Renal cortex interstitium (tissue), 11 donors: ENCODE measurements around the gene TRPV2. TPM values are rescaled to one million over a fixed set of nuclear protein-coding genes. Genes with fewer than 3 reads are reported as not detected.

Experiments used
- DNase-seq, 11 donors: peaks; one replicate each; pipeline ENCODE4 v3.0.0-alpha.2; 2013; ENCODE audit warnings: low read depth in 9 of 11, low spot score in 4 of 11; ENCODE audit errors: extremely low read depth in 1 of 11
- polyA plus RNA-seq, 3 donors: library from polyadenylated mRNA; unstranded; fragments of 120-200 nt; gene quantifications; one replicate each; pipeline ENCODE4 v1.2.1, GENCODE V29; 2013; ENCODE audit not compliant: insufficient read length in 3 of 3

The TRPV2 gene
- polyA plus RNA-seq, 3 donors = 1.8 to 3.8 (median 2.6) TPM

DNA sequence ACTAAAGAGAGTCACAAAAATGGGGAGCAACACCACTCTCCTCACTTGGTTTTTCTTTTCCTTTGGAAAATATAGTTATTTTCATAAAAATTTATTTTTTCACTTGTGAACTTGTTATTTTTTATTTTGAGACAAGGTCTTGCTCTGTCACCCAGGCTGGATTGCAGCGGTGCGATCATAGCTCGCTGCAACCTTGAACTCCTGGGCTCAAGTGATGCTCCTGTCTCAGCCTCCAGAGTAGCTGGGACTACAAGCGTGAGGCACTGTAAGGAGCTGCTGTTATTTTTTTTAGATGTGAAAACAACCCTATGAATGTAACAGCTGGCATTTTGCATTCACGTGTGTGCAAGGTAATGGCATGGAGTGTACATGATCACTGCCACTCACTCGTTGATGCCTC lies 51.7 kb downstream of the TRPV2 start:
- DNase-seq = no peak

DNA sequence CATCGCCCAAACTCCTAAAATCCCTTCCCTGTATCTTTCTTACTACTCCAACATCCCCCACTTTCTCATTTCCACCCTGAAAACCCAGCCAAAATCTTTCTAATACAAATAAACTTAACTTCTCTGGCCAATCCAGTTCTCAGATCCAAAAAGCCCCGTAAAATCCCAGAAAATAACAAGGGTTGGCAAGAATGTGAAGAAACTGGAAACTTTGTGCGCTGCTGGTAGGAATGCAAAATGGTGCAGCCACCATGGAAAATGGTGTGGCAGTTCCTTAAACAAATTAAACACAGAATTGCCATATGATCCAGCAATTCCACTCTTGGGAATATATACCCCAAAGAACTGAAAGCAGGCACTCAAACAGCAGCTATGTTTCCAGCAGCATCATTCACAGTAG lies 52.5 kb downstream of the TRPV2 start:
- DNase-seq = no peak

DNA sequence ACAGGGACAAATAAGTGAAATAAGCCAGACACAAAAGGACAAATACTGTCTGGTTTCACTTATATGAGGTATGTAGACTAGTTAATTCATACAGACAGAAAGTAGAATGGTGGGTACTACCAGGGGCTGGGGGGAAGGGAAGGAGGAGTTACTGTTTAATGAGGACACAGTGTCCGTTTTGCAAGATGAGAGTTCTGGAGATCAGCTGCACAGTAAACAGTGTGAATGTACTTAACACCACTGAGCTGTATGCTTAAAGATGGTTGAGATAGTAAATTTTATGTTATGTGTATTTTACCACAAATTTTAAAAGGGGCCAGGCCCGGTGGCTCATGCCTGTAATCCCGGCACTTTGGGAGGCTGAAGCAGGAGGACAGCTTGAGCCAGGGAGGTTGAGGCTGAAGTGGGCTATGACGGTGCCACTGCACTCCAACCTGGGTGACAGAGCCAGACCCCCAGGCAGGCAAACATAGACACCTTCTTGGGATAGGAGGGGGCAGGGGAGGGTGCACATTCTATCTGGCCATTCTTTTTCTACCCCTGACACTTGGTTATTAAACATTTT lies 53.1 kb downstream of the TRPV2 start:
- no peak for DNase-seq

DNA sequence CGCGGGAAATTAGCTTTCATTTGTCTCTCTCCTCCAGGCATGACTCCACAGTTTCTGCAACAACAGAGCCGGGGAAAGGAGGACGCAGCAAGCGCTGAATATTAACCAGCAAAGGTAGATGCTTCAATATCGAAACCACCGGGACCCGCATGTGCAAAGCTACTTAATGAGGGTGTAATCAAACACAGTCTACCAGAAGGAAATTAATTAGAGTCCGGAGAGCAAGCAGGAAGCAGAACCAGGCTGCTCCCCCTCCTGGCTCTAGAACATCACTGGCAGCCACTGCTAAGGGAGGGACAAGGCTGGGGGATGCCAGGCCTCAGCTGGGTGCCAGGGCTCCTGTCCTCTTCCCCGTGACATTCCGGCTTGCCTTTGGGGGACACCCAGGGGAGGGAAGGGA lies 54.9 kb downstream of the TRPV2 start:
- DNase-seq = no peak

DNA sequence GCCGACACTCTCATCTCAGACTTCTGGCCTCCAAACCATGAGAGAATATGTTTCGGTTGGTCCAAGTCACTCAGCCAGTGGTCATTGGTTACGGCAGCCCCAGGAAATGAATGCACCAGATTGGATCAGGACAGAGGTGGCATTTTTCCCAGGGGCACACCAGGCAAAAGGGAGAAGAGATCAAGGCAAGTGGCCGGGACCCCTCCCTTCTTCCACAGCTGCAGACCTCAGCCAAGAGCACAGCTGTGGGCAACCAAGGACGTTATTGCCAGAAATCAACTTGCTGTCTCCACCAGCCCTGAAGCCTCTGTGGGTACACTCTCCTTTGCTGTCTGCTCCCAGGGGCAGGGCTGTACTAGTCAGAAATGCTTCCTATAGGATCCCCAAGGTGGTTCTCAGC lies 55.9 kb downstream of the TRPV2 start:
- no peak for DNase-seq

DNA sequence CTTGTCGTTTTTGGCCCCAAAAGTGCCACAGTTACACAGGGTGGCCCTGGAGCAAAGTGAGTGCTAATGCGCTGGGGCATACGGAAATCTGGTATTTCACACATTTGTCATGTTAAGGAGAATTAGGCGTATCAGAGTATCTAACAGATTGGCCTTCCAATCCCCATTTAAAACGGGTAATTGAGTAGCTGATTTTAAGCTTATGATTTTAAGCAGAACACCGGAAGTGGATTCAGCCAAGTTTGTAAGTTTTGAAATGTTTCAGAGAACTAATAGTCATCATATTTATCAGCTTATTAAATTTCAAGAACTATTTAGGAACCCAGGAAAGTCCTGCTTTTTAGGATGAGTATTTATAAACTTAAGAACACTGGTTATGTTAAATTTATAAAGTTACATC lies 57.2 kb downstream of the TRPV2 start:
- no peak for DNase-seq

GRCh38 chr17:16473044-16474011 lies 58.0 kb downstream of the TRPV2 start:
- DNase-seq = no peak

- DNase-seq = no peak
These were observed 58.8 kb downstream of the TRPV2 start for GRCh38 chr17:16474012-16474725.

DNA sequence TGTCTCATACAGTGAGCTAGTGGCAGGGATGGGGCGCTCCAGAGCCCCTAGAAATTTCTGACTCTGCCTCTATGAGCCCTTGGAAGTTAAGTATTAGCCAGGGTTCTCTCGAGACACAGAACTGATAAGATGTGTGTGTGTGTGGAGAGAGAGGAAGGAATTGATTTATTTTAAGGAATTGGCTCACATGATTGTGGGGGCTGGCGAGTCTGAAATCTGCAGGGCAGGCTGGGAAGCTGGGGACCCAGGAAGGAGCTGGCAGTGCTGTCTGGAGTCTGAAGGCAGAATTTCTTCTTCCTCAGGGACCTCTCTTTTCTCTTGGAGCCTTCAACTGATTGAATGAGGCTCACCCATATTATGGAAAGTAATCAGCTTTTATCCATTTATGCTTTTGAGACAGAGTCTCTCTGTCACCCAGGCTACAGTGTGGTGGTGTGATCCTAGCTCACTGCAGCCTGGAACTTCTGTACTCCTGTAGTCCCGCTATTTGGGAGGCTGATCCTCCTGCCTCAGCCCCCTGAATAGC lies 59.9 kb downstream of the TRPV2 start:
- DNase-seq = no peak

DNA sequence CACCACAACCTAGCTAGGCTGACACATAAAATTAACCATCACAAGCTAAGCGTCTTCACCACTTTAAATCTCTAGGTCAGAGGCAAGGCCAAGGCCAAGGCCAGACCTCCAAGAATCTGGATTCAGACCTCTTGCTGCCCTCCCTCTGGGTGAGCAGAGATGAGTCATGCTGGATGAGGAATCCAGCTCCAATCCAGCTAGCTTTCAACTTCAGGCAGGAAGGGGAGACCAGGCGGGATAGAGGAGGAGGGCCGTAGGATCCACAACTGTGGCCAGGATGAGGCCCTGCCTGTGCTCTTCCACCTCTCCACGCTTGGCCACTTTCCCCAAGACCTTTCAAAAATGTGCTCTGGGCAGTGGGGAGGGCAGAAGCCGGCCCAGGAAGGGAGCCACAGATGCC lies 61.9 kb downstream of the TRPV2 start:
- no peak for DNase-seq

DNA sequence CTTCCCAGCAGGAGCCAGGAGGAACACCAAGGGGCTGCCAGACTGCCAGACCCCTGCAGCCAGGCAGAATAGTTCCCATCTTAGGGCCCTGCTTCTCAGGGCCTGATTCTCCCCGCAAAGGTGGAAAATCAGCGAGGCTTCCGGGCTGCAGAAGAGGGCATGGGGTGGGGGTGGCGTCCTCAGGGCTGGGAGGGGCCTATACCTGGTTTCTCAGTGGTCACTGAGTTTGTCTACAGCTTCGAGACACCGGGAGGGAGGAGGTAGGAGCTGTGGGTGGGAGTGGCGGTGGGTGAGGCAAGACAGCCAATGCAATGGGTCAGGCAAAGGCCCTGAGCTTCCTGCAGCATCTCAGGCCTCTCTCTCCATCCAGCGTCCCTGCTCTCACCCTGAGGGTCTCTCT lies 62.3 kb downstream of the TRPV2 start:
- no peak for DNase-seq

DNA sequence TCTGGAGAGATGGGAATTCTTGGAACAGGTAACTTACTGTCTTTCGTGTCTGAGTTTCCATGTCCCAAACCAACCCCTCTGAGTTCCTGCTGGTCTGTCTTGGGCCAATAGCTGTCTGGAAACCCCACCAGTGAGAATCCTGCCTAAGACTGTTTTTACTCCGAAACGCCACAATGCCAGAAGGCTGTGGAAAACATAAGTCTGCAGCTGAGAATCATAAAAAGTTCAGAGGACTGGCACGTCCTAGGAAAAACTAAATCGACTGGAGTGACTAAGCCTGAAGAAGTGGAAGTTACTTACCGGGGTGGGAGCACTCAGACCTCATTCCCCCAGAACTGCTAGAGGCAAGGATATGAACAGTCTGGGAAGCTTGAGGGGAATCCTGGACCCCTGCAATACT lies 63.3 kb downstream of the TRPV2 start:
- no peak for DNase-seq

GRCh38 chr17:16479264-16479663 lies 63.9 kb downstream of the TRPV2 start:
- no peak for DNase-seq

DNA sequence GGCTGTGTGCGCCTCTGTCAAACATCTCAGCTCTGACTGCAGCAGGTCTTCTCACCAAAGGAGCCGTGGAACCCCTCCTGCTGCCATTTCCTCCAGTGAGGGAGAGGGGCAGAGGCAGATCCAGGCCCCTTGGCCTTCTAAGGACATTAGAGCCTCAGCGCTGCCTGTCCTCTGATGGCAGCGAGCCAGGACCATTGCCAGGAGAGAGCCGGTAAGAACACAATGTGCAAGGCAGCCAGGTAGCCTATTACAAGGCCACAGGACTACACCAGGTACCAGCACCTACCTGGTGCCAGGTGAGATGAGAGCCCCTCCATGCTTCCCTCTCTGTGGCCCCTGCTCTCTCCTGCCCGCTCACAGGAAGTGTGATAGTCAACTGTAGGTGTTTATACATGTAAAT lies 65.6 kb downstream of the TRPV2 start:
- no peak for DNase-seq

DNA sequence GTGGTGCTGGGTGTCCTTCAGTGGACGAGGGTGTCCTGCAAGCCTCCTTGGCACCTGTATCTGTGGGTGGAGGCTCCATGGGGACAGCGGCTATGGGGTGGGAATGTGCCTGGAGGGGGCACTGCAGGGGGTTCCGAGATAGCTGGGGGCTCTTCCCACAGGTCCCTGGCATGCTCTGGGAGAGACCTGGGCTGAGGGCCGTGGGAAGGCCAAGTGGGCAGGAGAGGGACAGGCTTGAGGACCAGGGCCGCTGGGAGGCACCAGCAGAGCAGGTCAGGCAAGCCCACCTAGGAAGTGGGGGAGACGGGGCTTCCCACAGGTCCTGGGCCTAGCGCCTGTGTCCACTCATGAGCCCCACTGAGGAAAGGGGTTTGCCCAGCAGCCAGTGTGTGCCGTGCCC lies 66.9 kb downstream of the TRPV2 start:
- DNase-seq = no peak

DNA sequence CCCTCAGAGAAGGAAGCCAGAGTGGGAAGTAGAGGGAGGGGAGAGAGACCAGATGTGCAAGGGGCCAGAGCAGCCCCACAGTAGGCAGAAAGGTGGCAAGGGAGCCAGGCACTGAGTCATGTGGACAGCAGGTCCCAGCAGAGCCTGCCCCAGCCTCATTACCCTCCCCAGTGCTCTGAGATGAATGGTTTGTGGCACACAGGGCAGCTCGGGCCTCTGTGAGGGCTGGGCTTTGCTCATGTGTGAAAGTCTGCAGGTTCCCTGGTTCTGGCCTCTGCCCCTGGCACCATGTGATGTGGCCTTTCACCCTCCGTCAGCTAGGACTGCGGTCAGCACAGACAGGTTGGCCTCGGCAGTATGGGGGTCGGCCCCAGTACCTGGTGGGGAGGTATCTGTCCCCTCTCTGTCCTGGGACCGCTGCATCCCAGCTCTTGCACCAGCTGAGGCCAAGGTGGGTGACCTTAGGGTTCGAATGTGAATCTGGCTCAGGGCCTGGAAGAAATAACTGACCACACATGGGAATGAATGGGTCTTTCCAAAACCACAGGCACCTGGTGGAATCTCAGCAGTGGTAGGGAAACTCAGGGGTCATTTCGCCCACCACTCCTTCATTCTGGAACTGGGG lies 67.8 kb downstream of the TRPV2 start:
- no peak for DNase-seq

DNA sequence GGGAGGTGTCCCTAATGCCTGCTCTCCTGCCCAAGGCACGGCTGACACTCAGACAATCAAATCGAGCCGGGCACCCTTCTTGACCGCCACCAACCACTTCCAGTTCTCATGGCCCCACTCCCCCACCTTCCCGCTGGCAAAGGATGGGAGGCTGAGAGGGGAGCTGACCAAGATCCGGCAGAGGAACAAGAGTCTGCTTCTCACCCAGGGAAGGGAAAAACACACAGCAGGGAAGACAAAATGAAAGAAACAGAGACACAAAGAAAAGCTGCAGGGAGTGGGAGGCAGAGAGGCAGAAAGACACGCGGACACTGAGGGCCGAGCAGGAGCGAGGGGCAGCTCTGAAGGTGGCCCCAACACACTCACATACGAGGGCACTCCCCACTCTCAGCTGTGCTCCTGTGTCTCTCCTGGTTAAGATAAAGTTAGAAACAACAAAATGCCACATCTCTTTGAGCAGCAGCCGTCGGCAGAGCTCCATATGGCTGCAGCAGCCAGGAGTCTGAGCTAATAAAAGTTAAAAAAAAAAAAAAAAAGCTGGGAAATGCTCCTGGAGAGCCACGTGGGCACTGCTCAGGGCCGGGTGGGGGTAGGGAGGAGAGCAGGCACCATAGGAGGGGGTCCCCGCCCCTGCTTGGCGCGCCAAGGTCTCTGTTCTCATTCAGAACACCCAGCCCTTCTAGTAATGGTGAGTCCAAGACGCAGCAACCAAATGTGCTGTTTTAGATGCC lies 69.2 kb downstream of the TRPV2 start:
- DNase-seq = no peak
